ENCODE data around the gene PRSS27.
"Not testable (repeated sequence)": the region's sequence is repeated elsewhere in the genome, so short reads cannot be mapped to it uniquely, and the experiment has no call there.

PRSS27 gene

GRCh38 chr16:2679902-2680301 is 40.1 kb downstream of the PRSS27 start:
- H3K4me3 Mint-ChIP-seq; H3K9me3 Mint-ChIP-seq; intact Hi-C loops (cut with micrococcal nuclease); H3K27me3 Mint-ChIP-seq; H3K27ac Mint-ChIP-seq: not testable (repeated sequence)
- Mint-ChIP-seq H3K4me1 (ENCODE audit: low read depth) (peaks cover 17% of the 10 kb centered on the region), H3K36me3 (ENCODE audit: low read depth) (peaks cover 19% of the 10 kb centered on the region)

GRCh38 chr16:2678206-2678965 is 41.6 kb downstream of the PRSS27 start:
- H3K27ac Mint-ChIP-seq; H3K9me3 Mint-ChIP-seq; H3K27me3 Mint-ChIP-seq; H3K4me3 Mint-ChIP-seq; intact Hi-C loops (cut with micrococcal nuclease): not testable (repeated sequence)
- peaks cover 19% of the 10 kb centered on the region for H3K36me3 Mint-ChIP-seq (ENCODE audit: low read depth)
- H3K4me1 Mint-ChIP-seq (ENCODE audit: low read depth) = peaks cover 25% of the 10 kb centered on the region

- H3K4me3 Mint-ChIP-seq; intact Hi-C loops (cut with micrococcal nuclease); H3K27me3 Mint-ChIP-seq; H3K9me3 Mint-ChIP-seq; H3K36me3 Mint-ChIP-seq (ENCODE audit: low read depth); H3K27ac Mint-ChIP-seq: not testable (repeated sequence)
- peaks cover 33% of the 10 kb centered on the region for H3K4me1 Mint-ChIP-seq (ENCODE audit: low read depth)
Observed at GRCh38 chr16:2676937-2677336, 43.1 kb downstream of the PRSS27 start.

DNA sequence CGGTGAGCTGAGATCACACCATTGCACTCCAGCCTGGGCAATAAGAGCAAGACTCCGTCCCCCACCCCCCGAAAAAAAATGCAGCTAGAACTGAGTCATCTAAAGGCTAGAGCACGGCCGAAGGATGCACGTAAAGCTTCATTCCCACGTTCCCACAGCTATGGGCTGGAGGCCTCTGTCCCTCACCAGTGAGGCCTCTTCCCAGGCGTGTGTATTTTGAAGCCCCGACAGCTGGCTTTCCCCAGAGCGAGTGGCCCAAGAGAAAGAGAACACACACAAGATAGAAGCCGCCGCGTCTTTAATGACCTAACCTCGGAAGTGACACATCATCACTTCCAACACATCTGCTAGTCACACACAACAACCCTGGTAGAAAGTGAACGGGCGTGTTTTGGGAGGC is 44.3 kb downstream of the PRSS27 start:
- Mint-ChIP-seq H3K9me3 (no peaks in the 10 kb centered on the region), H3K27me3 (no peaks in the 10 kb centered on the region), H3K27ac (no peak overlapping the region), H3K4me1 (ENCODE audit: low read depth) (peaks cover 42% of the 10 kb centered on the region), H3K4me3 (no peak overlapping the region), H3K36me3 (ENCODE audit: low read depth) (peaks cover 13% of the 10 kb centered on the region)
- intact Hi-C loops (cut with micrococcal nuclease) = no loop called here

GRCh38 chr16:2675021-2675420 is 45.0 kb downstream of the PRSS27 start:
- Mint-ChIP-seq H3K4me1 (ENCODE audit: low read depth) (peaks cover 49% of the 10 kb centered on the region), H3K27me3 (no peaks in the 10 kb centered on the region), H3K27ac (peak overlapping the region; percentile 86), H3K4me3 (no peak overlapping the region), H3K9me3 (no peaks in the 10 kb centered on the region), H3K36me3 (ENCODE audit: low read depth) (peaks cover 12% of the 10 kb centered on the region)
- intact Hi-C loops (cut with micrococcal nuclease) = no loop called here

- Mint-ChIP-seq H3K9me3 (no peaks in the 10 kb centered on the region), H3K36me3 (ENCODE audit: low read depth) (peaks cover 25% of the 10 kb centered on the region), H3K27ac (peak overlapping the region; percentile 86), H3K4me1 (ENCODE audit: low read depth) (peaks cover 63% of the 10 kb centered on the region), H3K27me3 (no peaks in the 10 kb centered on the region), H3K4me3 (peak overlapping the region; percentile 79)
- intact Hi-C loops (cut with micrococcal nuclease) = no loop called here
Observed at GRCh38 chr16:2673066-2673999, 46.7 kb downstream of the PRSS27 start.

- H3K27me3 Mint-ChIP-seq = no peaks in the 10 kb centered on the region
- peaks cover 63% of the 10 kb centered on the region for H3K4me1 Mint-ChIP-seq (ENCODE audit: low read depth)
- peak overlapping the region; percentile 52 for H3K27ac Mint-ChIP-seq
- H3K4me3 Mint-ChIP-seq = peak overlapping the region; percentile 68
- intact Hi-C loops (cut with micrococcal nuclease) = no loop called here
- H3K36me3 Mint-ChIP-seq (ENCODE audit: low read depth) = peaks cover 41% of the 10 kb centered on the region
- H3K9me3 Mint-ChIP-seq = no peaks in the 10 kb centered on the region
Observed at GRCh38 chr16:2671741-2672140, 48.3 kb downstream of the PRSS27 start.

- H3K36me3 Mint-ChIP-seq (ENCODE audit: low read depth) = peaks cover 47% of the 10 kb centered on the region
- H3K4me3 Mint-ChIP-seq; intact Hi-C loops (cut with micrococcal nuclease): not testable (repeated sequence)
Observed at GRCh38 chr16:2671193-2671592, 48.8 kb downstream of the PRSS27 start.

DNA sequence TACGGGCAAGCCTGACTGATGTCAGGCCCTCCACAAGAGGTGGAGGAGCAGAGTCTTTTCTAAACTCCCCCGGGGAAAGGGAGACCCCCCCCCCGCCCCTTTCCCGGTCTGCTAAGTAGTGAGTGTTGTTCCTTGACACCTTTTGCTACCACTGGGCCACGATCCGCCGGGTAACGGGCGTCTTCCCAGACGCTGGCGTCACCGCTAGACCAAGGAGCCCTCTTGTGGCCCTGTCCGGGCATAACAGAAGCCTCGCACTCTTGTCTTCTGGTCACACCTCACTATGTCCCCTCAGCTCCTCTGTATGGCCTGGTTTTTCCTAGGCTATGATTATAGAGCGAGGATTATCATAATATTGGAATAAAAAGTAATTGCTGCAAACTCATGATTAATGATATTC is 50.0 kb downstream of the PRSS27 start:
- peak overlapping the region; percentile 18 for H3K4me3 Mint-ChIP-seq
- H3K9me3 Mint-ChIP-seq; H3K27me3 Mint-ChIP-seq; intact Hi-C loops (cut with micrococcal nuclease): not testable (repeated sequence)
- peak overlapping the region; percentile 25 for H3K27ac Mint-ChIP-seq
- peaks cover 50% of the 10 kb centered on the region for H3K36me3 Mint-ChIP-seq (ENCODE audit: low read depth)
- peaks cover 52% of the 10 kb centered on the region for H3K4me1 Mint-ChIP-seq (ENCODE audit: low read depth)

More at GRCh38 chr16:2671193-2671592, 48.8 kb downstream of the PRSS27 start:
- H3K9me3 Mint-ChIP-seq, H3K27ac Mint-ChIP-seq, H3K27me3 Mint-ChIP-seq: not testable (repeated sequence)
- peaks cover 58% of the 10 kb centered on the region for H3K4me1 Mint-ChIP-seq (ENCODE audit: low read depth)

- H3K27ac Mint-ChIP-seq; H3K9me3 Mint-ChIP-seq; H3K27me3 Mint-ChIP-seq; intact Hi-C loops (cut with micrococcal nuclease): not testable (repeated sequence)
- peaks cover 53% of the 10 kb centered on the region for H3K36me3 Mint-ChIP-seq (ENCODE audit: low read depth)
- peaks cover 50% of the 10 kb centered on the region for H3K4me1 Mint-ChIP-seq (ENCODE audit: low read depth)
- H3K4me3 Mint-ChIP-seq = peak overlapping the region; percentile 18
Observed at GRCh38 chr16:2669587-2669986, 50.4 kb downstream of the PRSS27 start.

GRCh38 chr16:2666671-2667070 is 53.4 kb downstream of the PRSS27 start:
- H3K27me3 Mint-ChIP-seq; H3K4me3 Mint-ChIP-seq; H3K9me3 Mint-ChIP-seq; H3K27ac Mint-ChIP-seq; intact Hi-C loops (cut with micrococcal nuclease): not testable (repeated sequence)
- H3K36me3 Mint-ChIP-seq (ENCODE audit: low read depth) = peaks cover 80% of the 10 kb centered on the region
- peaks cover 45% of the 10 kb centered on the region for H3K4me1 Mint-ChIP-seq (ENCODE audit: low read depth)

DNA sequence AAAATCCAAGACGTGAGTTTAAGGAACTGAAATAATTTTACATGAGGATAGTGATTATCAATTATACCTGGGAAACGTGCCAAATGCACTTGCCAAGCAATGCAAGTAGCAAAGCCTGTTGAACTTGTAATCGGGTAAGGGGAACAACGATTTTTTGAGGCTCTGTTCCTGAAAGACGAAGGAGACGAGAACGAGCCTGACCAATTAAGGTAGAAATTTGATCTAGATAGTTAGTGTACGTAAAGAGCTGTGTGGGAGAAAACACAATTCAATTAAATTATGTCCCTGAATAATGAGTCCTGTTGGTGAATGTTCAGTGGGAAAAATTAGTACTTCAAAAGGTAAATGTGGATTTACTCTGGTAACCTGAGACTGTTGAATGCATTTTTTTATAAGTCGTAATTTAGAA is 55.4 kb downstream of the PRSS27 start:
- H3K4me1 Mint-ChIP-seq (ENCODE audit: low read depth) = peaks cover 39% of the 10 kb centered on the region
- H3K4me3 Mint-ChIP-seq = no peak overlapping the region
- H3K27ac Mint-ChIP-seq = peak overlapping the region; percentile 61
- intact Hi-C loops (cut with micrococcal nuclease) = no loop called here
- peaks cover 8% of the 10 kb centered on the region for H3K27me3 Mint-ChIP-seq
- H3K36me3 Mint-ChIP-seq (ENCODE audit: low read depth) = peaks cover 73% of the 10 kb centered on the region
- no peaks in the 10 kb centered on the region for H3K9me3 Mint-ChIP-seq

DNA sequence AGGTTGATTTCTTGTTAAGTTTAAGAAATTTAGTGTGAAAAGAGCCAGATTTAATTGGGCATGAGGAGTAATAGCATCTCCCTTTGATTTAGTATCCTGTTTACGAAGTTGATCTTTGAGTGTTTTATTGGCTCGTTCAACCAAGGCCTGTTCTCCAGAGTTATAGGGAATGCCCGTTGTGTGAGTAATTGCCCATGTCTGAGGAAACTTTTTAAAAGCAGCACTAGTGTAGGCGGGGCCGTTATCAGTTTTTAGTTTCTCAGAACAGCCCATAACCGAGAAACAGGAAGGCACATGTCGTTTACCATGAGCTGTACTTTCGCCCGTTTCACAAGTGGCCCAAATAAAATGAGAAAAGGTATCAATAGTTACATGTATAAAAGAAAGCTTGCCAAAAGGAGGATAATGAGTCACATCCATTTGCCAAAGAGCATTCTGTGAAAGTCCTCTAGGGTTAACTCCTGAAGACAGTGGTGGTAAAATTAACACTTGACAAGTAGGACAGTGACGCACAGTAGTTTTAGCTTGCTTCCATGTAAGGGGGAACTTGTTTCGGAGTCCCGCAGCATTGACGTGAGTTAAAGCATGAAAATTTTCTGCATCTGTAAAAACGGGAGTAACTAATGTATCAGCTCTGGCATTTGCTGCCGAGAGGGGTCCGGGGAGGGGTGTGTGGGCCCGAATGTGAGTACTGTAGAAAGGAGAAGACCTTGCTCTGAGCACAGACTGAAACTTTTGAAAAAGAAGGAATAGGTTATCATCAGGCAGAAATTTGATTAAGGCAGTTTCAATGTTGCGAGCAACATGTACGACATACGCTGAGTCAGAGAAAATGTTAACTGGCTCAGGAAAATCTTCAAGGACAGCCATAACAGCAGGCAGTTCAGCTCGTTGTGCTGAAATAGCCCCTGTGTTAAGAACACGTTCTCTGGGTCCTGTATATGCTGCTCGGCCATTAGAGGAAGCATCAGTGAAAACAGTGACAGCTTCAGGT is 56.2 kb downstream of the PRSS27 start:
- Mint-ChIP-seq H3K27ac (peak overlapping the region; percentile 61), H3K9me3 (no peaks in the 10 kb centered on the region), H3K27me3 (peaks cover 9% of the 10 kb centered on the region), H3K4me1 (ENCODE audit: low read depth) (peaks cover 35% of the 10 kb centered on the region), H3K36me3 (ENCODE audit: low read depth) (peaks cover 66% of the 10 kb centered on the region), H3K4me3 (peak overlapping the region; percentile 32)
- intact Hi-C loops (cut with micrococcal nuclease) = no loop called here

Measured in dendritic cell treated with granulocyte-macrophage colony-stimulating factor and Interleukin-4, amounts not matched to agents 40 ng/mL and 50 ng/mL, for 4 days (primary cell).